WTC11 (cell line): ENCODE data around the gene PPM1A.

Experiments used
- ELF4 ChIP-seq: sonication (generic); formaldehyde crosslinking; IDR thresholded peaks from 2 replicates; pipeline ENCODE4 v1.8.1; 2022; ENCODE audit warnings: low read depth, mild to moderate bottlenecking, moderate library complexity, missing genetic modification reagents
- FOXP1 ChIP-seq: sonication (generic); formaldehyde crosslinking; IDR thresholded peaks from 2 replicates; pipeline ENCODE4 v1.8.0; 2022; ENCODE audit warnings: missing genetic modification reagents, mild to moderate bottlenecking, moderate library complexity, borderline replicate concordance
- KAT7 ChIP-seq: sonication (generic); formaldehyde crosslinking; IDR thresholded peaks from 2 replicates; pipeline ENCODE4 v1.8.1; 2023; ENCODE audit warnings: missing genetic modification reagents, mild to moderate bottlenecking, borderline replicate concordance
- NR3C1 ChIP-seq: sonication (generic); formaldehyde crosslinking; conservative IDR thresholded peaks from 2 replicates; pipeline ENCODE4 v1.8.1; 2023; ENCODE audit warnings: low read depth, mild to moderate bottlenecking, missing genetic modification reagents
- SMAD3 ChIP-seq: sonication (generic); formaldehyde crosslinking; IDR thresholded peaks from 2 replicates; pipeline ENCODE4 v1.8.0; 2022; ENCODE audit warnings: missing genetic modification reagents, mild to moderate bottlenecking, borderline replicate concordance
- SP1 ChIP-seq: sonication (generic); formaldehyde crosslinking; conservative IDR thresholded peaks from 2 replicates; pipeline ENCODE4 v1.8.1; 2022; ENCODE audit warnings: missing genetic modification reagents
- ZNF121 ChIP-seq: sonication (generic); formaldehyde crosslinking; IDR thresholded peaks from 2 replicates; pipeline ENCODE4 v1.8.0; 2023; ENCODE audit warnings: missing genetic modification reagents
- ZNF263 ChIP-seq: sonication (generic); formaldehyde crosslinking; IDR thresholded peaks from 2 replicates; pipeline ENCODE4 v1.8.1; 2022; ENCODE audit warnings: low read depth, mild to moderate bottlenecking, moderate library complexity, missing genetic modification reagents
- TF ChIP-seq, protein P1 (sequence below): sonication (generic); formaldehyde crosslinking; conservative IDR thresholded peaks from 2 replicates; pipeline ENCODE4 v1.8.1; 2023; ENCODE audit warnings: mild to moderate bottlenecking, low read depth, missing genetic modification reagents, moderate library complexity
- TF ChIP-seq, protein P2 (sequence below): fragments of 200-600 bp; IDR thresholded peaks from 2 replicates; pipeline ENCODE4 v1.8.0; 2022; ENCODE audit warnings: antibody characterized with exemption
- TF ChIP-seq, protein P3 (sequence below): sonication (generic); formaldehyde crosslinking; IDR thresholded peaks from 2 replicates; pipeline ENCODE4 v1.8.1; 2022; ENCODE audit warnings: low read depth, missing genetic modification reagents, borderline replicate concordance
- TF ChIP-seq, protein P4 (sequence below): sonication (generic); formaldehyde crosslinking; IDR thresholded peaks from 2 replicates; pipeline ENCODE4 v1.8.1; 2023; ENCODE audit warnings: mild to moderate bottlenecking, missing genetic modification reagents, moderate library complexity
- TF ChIP-seq, protein P5 (sequence below): sonication (generic); formaldehyde crosslinking; IDR thresholded peaks from 2 replicates; pipeline ENCODE4 v1.8.0; 2022; ENCODE audit warnings: mild to moderate bottlenecking, missing genetic modification reagents
- TF ChIP-seq, protein P6 (sequence below): sonication (generic); formaldehyde crosslinking; IDR thresholded peaks from 2 replicates; pipeline ENCODE4 v1.8.0; 2022; ENCODE audit warnings: mild to moderate bottlenecking, missing genetic modification reagents

DNA sequence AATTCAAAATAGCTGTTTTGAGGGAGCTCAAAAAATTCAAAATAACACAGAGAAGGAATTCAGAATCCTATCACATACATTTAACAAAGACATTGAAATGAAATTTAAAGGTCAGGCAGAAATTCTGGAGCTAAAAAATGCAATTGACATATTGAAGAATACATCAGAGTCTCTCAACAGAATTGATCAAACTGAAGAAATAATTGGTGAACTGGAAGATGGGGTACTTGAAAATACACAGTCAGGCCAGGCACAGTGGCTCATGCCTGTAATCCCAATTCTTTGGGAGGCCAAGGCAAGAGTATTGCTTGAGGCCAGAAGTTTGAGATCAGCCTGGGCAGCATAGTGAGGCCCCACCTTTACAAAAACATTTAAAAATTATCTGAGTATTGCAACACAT is 49.7 kb upstream of the PPM1A start:
- TF ChIP-seq, protein P1, sequence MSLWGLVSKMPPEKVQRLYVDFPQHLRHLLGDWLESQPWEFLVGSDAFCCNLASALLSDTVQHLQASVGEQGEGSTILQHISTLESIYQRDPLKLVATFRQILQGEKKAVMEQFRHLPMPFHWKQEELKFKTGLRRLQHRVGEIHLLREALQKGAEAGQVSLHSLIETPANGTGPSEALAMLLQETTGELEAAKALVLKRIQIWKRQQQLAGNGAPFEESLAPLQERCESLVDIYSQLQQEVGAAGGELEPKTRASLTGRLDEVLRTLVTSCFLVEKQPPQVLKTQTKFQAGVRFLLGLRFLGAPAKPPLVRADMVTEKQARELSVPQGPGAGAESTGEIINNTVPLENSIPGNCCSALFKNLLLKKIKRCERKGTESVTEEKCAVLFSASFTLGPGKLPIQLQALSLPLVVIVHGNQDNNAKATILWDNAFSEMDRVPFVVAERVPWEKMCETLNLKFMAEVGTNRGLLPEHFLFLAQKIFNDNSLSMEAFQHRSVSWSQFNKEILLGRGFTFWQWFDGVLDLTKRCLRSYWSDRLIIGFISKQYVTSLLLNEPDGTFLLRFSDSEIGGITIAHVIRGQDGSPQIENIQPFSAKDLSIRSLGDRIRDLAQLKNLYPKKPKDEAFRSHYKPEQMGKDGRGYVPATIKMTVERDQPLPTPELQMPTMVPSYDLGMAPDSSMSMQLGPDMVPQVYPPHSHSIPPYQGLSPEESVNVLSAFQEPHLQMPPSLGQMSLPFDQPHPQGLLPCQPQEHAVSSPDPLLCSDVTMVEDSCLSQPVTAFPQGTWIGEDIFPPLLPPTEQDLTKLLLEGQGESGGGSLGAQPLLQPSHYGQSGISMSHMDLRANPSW = no peak
- TF ChIP-seq, protein P2, sequence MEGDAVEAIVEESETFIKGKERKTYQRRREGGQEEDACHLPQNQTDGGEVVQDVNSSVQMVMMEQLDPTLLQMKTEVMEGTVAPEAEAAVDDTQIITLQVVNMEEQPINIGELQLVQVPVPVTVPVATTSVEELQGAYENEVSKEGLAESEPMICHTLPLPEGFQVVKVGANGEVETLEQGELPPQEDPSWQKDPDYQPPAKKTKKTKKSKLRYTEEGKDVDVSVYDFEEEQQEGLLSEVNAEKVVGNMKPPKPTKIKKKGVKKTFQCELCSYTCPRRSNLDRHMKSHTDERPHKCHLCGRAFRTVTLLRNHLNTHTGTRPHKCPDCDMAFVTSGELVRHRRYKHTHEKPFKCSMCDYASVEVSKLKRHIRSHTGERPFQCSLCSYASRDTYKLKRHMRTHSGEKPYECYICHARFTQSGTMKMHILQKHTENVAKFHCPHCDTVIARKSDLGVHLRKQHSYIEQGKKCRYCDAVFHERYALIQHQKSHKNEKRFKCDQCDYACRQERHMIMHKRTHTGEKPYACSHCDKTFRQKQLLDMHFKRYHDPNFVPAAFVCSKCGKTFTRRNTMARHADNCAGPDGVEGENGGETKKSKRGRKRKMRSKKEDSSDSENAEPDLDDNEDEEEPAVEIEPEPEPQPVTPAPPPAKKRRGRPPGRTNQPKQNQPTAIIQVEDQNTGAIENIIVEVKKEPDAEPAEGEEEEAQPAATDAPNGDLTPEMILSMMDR = no peak
- TF ChIP-seq NR3C1 (no peak), ELF4 (CRISPR knock-in tag) (no peak), ZNF121 (CRISPR knock-in tag) (no peak), SMAD3 (CRISPR knock-in tag) (no peak), FOXP1 (CRISPR knock-in tag) (no peak), SP1 (no peak), KAT7 (CRISPR knock-in tag) (no peak), ZNF263 (CRISPR knock-in tag) (no peak)
- TF ChIP-seq, protein P3, sequence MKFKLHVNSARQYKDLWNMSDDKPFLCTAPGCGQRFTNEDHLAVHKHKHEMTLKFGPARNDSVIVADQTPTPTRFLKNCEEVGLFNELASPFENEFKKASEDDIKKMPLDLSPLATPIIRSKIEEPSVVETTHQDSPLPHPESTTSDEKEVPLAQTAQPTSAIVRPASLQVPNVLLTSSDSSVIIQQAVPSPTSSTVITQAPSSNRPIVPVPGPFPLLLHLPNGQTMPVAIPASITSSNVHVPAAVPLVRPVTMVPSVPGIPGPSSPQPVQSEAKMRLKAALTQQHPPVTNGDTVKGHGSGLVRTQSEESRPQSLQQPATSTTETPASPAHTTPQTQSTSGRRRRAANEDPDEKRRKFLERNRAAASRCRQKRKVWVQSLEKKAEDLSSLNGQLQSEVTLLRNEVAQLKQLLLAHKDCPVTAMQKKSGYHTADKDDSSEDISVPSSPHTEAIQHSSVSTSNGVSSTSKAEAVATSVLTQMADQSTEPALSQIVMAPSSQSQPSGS = no peak
- TF ChIP-seq, protein P4, sequence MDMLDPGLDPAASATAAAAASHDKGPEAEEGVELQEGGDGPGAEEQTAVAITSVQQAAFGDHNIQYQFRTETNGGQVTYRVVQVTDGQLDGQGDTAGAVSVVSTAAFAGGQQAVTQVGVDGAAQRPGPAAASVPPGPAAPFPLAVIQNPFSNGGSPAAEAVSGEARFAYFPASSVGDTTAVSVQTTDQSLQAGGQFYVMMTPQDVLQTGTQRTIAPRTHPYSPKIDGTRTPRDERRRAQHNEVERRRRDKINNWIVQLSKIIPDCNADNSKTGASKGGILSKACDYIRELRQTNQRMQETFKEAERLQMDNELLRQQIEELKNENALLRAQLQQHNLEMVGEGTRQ (CRISPR knock-in tag) = no peak
- TF ChIP-seq, protein P5, sequence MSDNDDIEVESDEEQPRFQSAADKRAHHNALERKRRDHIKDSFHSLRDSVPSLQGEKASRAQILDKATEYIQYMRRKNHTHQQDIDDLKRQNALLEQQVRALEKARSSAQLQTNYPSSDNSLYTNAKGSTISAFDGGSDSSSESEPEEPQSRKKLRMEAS (CRISPR knock-in tag) = no peak
- TF ChIP-seq, protein P6, sequence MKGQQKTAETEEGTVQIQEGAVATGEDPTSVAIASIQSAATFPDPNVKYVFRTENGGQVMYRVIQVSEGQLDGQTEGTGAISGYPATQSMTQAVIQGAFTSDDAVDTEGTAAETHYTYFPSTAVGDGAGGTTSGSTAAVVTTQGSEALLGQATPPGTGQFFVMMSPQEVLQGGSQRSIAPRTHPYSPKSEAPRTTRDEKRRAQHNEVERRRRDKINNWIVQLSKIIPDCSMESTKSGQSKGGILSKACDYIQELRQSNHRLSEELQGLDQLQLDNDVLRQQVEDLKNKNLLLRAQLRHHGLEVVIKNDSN = no peak
